Osteoblast (primary cell): ENCODE data around the gene GPR148. TPM values are rescaled to one million over a fixed set of nuclear protein-coding genes. Genes with fewer than 3 reads are reported as not detected.

Experiments
- DNase-seq: peaks from one replicate; pipeline ENCODE4 v3.0.0; 2011; ENCODE audit warnings: low spot score, mixed read lengths; ENCODE audit not compliant: insufficient read length; ENCODE audit errors: missing footprints
- H2AFZ ChIP-seq: 2 replicates; pipeline ENCODE4 v1.6.0; 2011; ENCODE audit warnings: mild to moderate bottlenecking, low read length
- H3K27ac ChIP-seq: 2 replicates; pipeline ENCODE4 v1.5.1; 2011; ENCODE audit warnings: mild to moderate bottlenecking, low read depth, low read length, moderate library complexity
- H3K27me3 ChIP-seq: 2 replicates; pipeline ENCODE4 v1.6.0; 2012; ENCODE audit warnings: mild to moderate bottlenecking, control low read depth, inconsistent platforms, low read length, moderate library complexity; ENCODE audit not compliant: insufficient read depth
- H3K36me3 ChIP-seq: 2 replicates; pipeline ENCODE4 v1.5.1; 2011; ENCODE audit warnings: mild to moderate bottlenecking, low read length, control low read depth, moderate library complexity; ENCODE audit not compliant: insufficient read depth
- H3K4me1 ChIP-seq: 2 replicates; pipeline ENCODE4 v1.5.1; 2011; ENCODE audit warnings: mild to moderate bottlenecking, low read length, control low read depth, moderate library complexity; ENCODE audit not compliant: insufficient read depth
- H3K4me2 ChIP-seq: 2 replicates; pipeline ENCODE4 v1.6.0; 2011; ENCODE audit warnings: mild to moderate bottlenecking, low read length; ENCODE audit not compliant: insufficient read depth
- H3K4me3 ChIP-seq: fragments of 200-600 bp; sonication (generic); 3 replicates; pipeline ENCODE4 v1.5.1; 2012; ENCODE audit warnings: mild to moderate bottlenecking, low read length, inconsistent platforms; ENCODE audit not compliant: insufficient read depth
- H3K79me2 ChIP-seq: 2 replicates; pipeline ENCODE4 v1.6.0; 2012; ENCODE audit warnings: mild to moderate bottlenecking, low read length, control low read depth, inconsistent platforms; ENCODE audit not compliant: insufficient read depth
- H3K9me3 ChIP-seq: 2 replicates; pipeline ENCODE4 v1.5.1; 2011; ENCODE audit warnings: low read depth, low read length, control low read depth
- H4K20me1 ChIP-seq: 2 replicates; pipeline ENCODE4 v1.6.0; 2012; ENCODE audit warnings: mild to moderate bottlenecking, low read length, control low read depth; ENCODE audit not compliant: insufficient read depth
- total RNA-seq: library from RNA; depleted of rRNA; stranded (reverse); fragments of >200 nt; gene quantifications from 2 replicates; pipeline ENCODE4 v1.2.3, GENCODE V29; 2012
- TF ChIP-seq, protein P1 (sequence below): IDR thresholded peaks from 2 replicates; pipeline ENCODE4 v1.5.1; 2011; ENCODE audit warnings: mild to moderate bottlenecking, low read depth, low read length, moderate library complexity; ENCODE audit errors: extremely low read depth

Gene GPR148
- total RNA-seq, 1 donor = not detected

DNA sequence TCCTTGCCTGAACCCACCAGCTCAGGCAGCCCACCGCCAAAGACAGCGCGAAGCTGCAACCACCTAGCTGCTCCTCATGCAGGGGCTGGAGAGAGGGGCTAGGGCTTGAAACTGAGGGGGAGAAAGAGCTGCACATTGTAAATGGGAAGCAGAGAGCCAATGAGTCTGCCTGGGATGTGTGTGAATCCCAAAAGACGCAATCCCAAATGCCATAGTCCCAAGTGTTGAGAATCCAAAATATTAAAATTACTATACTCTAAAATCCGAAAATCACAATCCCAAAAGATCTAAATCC is 35.9 kb downstream of the GPR148 start:
- Histone ChIP-seq H2AFZ (no peak overlapping the region), H3K27ac (no peak overlapping the region), H3K9me3 (no peaks in the 10 kb centered on the region), H3K4me3 (no peak overlapping the region), H3K36me3 (no peaks in the 10 kb centered on the region), H3K27me3 (no peaks in the 10 kb centered on the region), H3K79me2 (no peaks in the 10 kb centered on the region), H3K4me1 (no peaks in the 10 kb centered on the region), H4K20me1 (no peaks in the 10 kb centered on the region), H3K4me2 (no peak overlapping the region)
- TF ChIP-seq, protein P1, sequence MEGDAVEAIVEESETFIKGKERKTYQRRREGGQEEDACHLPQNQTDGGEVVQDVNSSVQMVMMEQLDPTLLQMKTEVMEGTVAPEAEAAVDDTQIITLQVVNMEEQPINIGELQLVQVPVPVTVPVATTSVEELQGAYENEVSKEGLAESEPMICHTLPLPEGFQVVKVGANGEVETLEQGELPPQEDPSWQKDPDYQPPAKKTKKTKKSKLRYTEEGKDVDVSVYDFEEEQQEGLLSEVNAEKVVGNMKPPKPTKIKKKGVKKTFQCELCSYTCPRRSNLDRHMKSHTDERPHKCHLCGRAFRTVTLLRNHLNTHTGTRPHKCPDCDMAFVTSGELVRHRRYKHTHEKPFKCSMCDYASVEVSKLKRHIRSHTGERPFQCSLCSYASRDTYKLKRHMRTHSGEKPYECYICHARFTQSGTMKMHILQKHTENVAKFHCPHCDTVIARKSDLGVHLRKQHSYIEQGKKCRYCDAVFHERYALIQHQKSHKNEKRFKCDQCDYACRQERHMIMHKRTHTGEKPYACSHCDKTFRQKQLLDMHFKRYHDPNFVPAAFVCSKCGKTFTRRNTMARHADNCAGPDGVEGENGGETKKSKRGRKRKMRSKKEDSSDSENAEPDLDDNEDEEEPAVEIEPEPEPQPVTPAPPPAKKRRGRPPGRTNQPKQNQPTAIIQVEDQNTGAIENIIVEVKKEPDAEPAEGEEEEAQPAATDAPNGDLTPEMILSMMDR = no peak
- peak; percentile 80 for DNase-seq

DNA sequence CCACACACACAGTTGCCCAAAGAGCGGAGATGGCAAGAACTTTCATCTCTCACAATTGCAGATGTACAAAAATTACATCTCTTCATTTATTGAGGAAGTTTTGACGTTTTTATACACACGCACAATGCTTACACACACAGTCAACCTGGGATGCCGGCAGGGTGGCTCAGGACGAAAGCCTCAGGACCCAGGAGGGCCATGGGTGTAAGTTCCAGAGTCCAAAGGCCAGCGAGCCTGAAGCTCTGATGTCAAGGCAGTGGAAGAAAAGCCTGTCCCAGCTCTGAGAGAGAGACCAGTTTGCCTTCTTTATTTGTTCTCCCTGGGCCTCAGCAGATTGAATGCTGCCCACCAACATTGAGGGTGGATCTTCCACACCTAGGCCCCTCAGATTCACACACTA is 36.6 kb downstream of the GPR148 start:
- H3K4me3 ChIP-seq = no peak overlapping the region
- H4K20me1 ChIP-seq = no peaks in the 10 kb centered on the region
- H3K36me3 ChIP-seq = no peaks in the 10 kb centered on the region
- no peaks in the 10 kb centered on the region for H3K79me2 ChIP-seq
- TF ChIP-seq, protein P1 = no peak
- no peaks in the 10 kb centered on the region for H3K4me1 ChIP-seq
- H3K27ac ChIP-seq = no peak overlapping the region
- H2AFZ ChIP-seq = no peak overlapping the region
- no peak overlapping the region for H3K4me2 ChIP-seq
- H3K9me3 ChIP-seq = no peaks in the 10 kb centered on the region
- no peaks in the 10 kb centered on the region for H3K27me3 ChIP-seq
- peak; percentile 41 for DNase-seq

DNA sequence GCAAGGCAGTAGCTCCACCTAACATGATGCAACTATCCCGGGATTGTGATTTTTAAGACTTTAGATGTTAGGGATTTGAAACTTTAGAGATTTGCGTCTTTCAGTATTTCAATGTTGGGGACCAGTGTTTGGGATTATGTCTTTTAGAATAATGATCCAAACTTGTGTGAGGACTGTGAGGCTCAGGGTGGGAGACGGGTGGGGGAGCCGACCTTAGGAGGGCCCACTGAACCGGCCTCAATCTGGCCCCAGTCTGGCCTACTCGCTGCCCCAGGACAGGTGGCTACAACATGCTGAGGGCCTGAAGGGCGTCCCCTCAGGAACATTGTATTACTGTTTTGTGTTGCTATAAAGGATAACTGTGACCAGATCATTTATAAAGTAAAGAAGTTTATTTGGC is 37.2 kb downstream of the GPR148 start:
- H3K9me3 ChIP-seq = no peaks in the 10 kb centered on the region
- H3K4me1 ChIP-seq = no peaks in the 10 kb centered on the region
- H3K79me2 ChIP-seq = no peaks in the 10 kb centered on the region
- H2AFZ ChIP-seq = no peak overlapping the region
- H3K27me3 ChIP-seq = no peaks in the 10 kb centered on the region
- H3K4me3 ChIP-seq = no peak overlapping the region
- no peaks in the 10 kb centered on the region for H3K36me3 ChIP-seq
- H3K4me2 ChIP-seq = no peak overlapping the region
- no peaks in the 10 kb centered on the region for H4K20me1 ChIP-seq
- DNase-seq = peak; percentile 27
- H3K27ac ChIP-seq = no peak overlapping the region
- TF ChIP-seq, protein P1 = no peak

DNA sequence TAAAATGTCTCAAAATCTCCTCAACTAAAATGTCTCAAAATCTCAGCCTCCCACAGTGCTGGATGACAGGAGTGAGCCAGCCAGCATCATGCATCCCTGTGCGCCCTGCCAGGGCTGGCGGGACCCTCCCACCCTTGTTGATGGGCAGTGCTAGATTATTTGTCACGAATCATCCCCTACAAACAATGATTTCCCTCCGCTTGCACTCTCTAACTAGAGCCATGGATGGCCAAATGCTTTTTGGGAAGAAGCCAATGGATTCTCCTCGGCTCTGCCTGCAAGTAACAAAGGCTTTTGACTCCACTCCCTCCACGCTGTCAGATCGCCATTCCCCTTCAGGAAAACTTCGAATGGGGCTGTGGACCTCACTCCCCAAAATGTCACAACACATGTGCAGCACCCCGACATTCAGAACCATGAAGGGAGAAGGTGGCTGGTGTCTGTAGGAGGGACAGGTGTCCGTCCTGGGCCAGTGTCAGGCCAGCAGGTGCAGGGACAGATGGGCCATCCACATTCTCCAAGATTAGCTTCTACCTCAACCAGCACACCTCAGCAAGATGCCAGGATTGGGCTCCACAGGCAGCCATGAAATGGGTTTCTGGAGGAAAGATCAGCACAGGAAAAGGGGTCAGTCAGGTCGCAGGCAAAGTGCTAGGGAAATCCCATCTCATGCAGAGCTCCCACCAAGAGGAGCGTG is 38.0 kb downstream of the GPR148 start:
- DNase-seq = no peak
- Histone ChIP-seq H3K27ac (no peak overlapping the region), H2AFZ (no peak overlapping the region), H3K4me2 (no peak overlapping the region), H3K4me1 (no peaks in the 10 kb centered on the region), H3K79me2 (no peaks in the 10 kb centered on the region), H3K9me3 (no peaks in the 10 kb centered on the region), H3K27me3 (no peaks in the 10 kb centered on the region), H3K4me3 (no peak overlapping the region), H4K20me1 (no peaks in the 10 kb centered on the region), H3K36me3 (no peaks in the 10 kb centered on the region)
- TF ChIP-seq, protein P1 = no peak
